H9 (cell line): Measurements from ENCODE around the gene GRK3. TPM values are rescaled to one million over a fixed set of nuclear protein-coding genes. Genes with fewer than 3 reads are reported as not detected.

Source experiments
- DNase-seq: peaks from one replicate; pipeline ENCODE4 v3.0.0-alpha.2; 2017
- H2AFZ ChIP-seq: one replicate; pipeline ENCODE4 v1.6.1; 2013; ENCODE audit warnings: mild to moderate bottlenecking, low read length, control low read depth, moderate library complexity
- H2AK5ac ChIP-seq: 2 replicates; pipeline ENCODE4 v1.6.1; 2013; ENCODE audit warnings: low read length, control low read depth, mixed read lengths; ENCODE audit not compliant: insufficient read length
- H2BK120ac ChIP-seq: one replicate; pipeline ENCODE4 v1.6.1; 2013; ENCODE audit warnings: low read depth, mild to moderate bottlenecking, low read length, control low read depth, inconsistent platforms; ENCODE audit not compliant: poor library complexity, severe bottlenecking
- H2BK12ac ChIP-seq: 2 replicates; pipeline ENCODE4 v1.6.1; 2013; ENCODE audit warnings: low read length, control low read depth, mixed read lengths, low read depth; ENCODE audit not compliant: insufficient read length
- H2BK15ac ChIP-seq: 2 replicates; pipeline ENCODE4 v1.6.1; 2013; ENCODE audit warnings: low read depth, low read length, control low read depth
- H2BK20ac ChIP-seq: one replicate; pipeline ENCODE4 v1.6.1; 2013; ENCODE audit warnings: low read depth, mild to moderate bottlenecking, low read length, control low read depth, inconsistent platforms; ENCODE audit not compliant: poor library complexity, severe bottlenecking
- H2BK5ac ChIP-seq: 2 replicates; pipeline ENCODE4 v1.6.1; 2013; ENCODE audit warnings: low read length, control low read depth, mixed read lengths; ENCODE audit not compliant: insufficient read length
- H3K14ac ChIP-seq: 2 replicates; pipeline ENCODE4 v1.6.1; 2013; ENCODE audit warnings: low read length, control low read depth; ENCODE audit not compliant: insufficient read depth
- H3K18ac ChIP-seq: 2 replicates; pipeline ENCODE4 v1.6.1; 2013; ENCODE audit warnings: low read depth, mild to moderate bottlenecking, mixed read lengths, low read length, control low read depth; ENCODE audit not compliant: insufficient read length
- H3K23ac ChIP-seq: 2 replicates; pipeline ENCODE4 v1.6.1; 2013; ENCODE audit warnings: low read length, control low read depth, mixed read lengths, low read depth; ENCODE audit not compliant: insufficient read length
- H3K23me2 ChIP-seq: 2 replicates; pipeline ENCODE4 v1.6.1; 2013; ENCODE audit warnings: low read depth, mild to moderate bottlenecking, mixed read lengths, low read length, control low read depth; ENCODE audit not compliant: insufficient read length, poor library complexity, severe bottlenecking
- H3K27ac ChIP-seq: 2 replicates; pipeline ENCODE4 v1.5.1; 2013; ENCODE audit warnings: low read length, control low read depth, mixed read lengths, low read depth; ENCODE audit not compliant: insufficient read length
- H3K27me3 ChIP-seq: 2 replicates; pipeline ENCODE4 v1.6.1; 2013; ENCODE audit warnings: low read length, control low read depth, inconsistent platforms; ENCODE audit not compliant: insufficient read depth
- H3K4ac ChIP-seq: 2 replicates; pipeline ENCODE4 v1.6.1; 2013; ENCODE audit warnings: low read depth, mild to moderate bottlenecking, control low read depth, inconsistent platforms, low read length, moderate library complexity
- H3K4me1 ChIP-seq: 2 replicates; pipeline ENCODE4 v1.6.1; 2013; ENCODE audit warnings: low read length, control low read depth, inconsistent platforms; ENCODE audit not compliant: insufficient read depth
- H3K4me2 ChIP-seq: 2 replicates; pipeline ENCODE4 v1.6.1; 2013; ENCODE audit warnings: low read length, control low read depth, mixed read lengths; ENCODE audit not compliant: insufficient read length, insufficient read depth
- H3K56ac ChIP-seq: 2 replicates; pipeline ENCODE4 v1.6.1; 2013; ENCODE audit warnings: low read depth, mild to moderate bottlenecking, mixed read lengths, low read length, control low read depth; ENCODE audit not compliant: insufficient read length
- H3K79me1 ChIP-seq: 2 replicates; pipeline ENCODE4 v1.6.1; 2013; ENCODE audit warnings: low read depth, mild to moderate bottlenecking, moderate library complexity, low read length, control low read depth, inconsistent platforms; ENCODE audit not compliant: insufficient read depth, poor library complexity, severe bottlenecking
- H3K79me2 ChIP-seq: 2 replicates; pipeline ENCODE4 v1.6.1; 2013; ENCODE audit warnings: low read length, control low read depth, inconsistent platforms; ENCODE audit not compliant: insufficient read depth
- H3K9ac ChIP-seq: 2 replicates; pipeline ENCODE4 v1.6.1; 2013; ENCODE audit warnings: low read length, control low read depth, mixed read lengths; ENCODE audit not compliant: insufficient read length; ENCODE audit errors: extremely low read depth
- H3K9me3 ChIP-seq: one replicate; pipeline ENCODE4 v1.6.1; 2013; ENCODE audit warnings: low read depth, low read length, inconsistent platforms; ENCODE audit not compliant: control insufficient read depth
- H3T11ph ChIP-seq: one replicate; pipeline ENCODE4 v1.6.1; 2013; ENCODE audit warnings: mild to moderate bottlenecking, low read length, control low read depth, inconsistent platforms
- H4K20me1 ChIP-seq: one replicate; pipeline ENCODE4 v1.6.1; 2013; ENCODE audit not compliant: control insufficient read depth, insufficient read length, insufficient read depth
- H4K5ac ChIP-seq: 2 replicates; pipeline ENCODE4 v1.6.1; 2013; ENCODE audit warnings: low read depth, mild to moderate bottlenecking, mixed read lengths, low read length, control low read depth; ENCODE audit not compliant: insufficient read length
- H4K8ac ChIP-seq: replicated peaks from 2 replicates; pipeline ENCODE4 v1.6.1; 2013; ENCODE audit warnings: low read length, control low read depth, mixed read lengths, low read depth; ENCODE audit not compliant: insufficient read length
- H4K91ac ChIP-seq: 2 replicates; pipeline ENCODE4 v1.6.1; 2013; ENCODE audit warnings: low read depth, mild to moderate bottlenecking, moderate library complexity, mixed read lengths, low read length, control low read depth; ENCODE audit not compliant: insufficient read length
- H3K27ac Mint-ChIP-seq, 3 experiments: 2 replicates in 2 of 3; 3 replicates in 1 of 3; pipeline ENCODE4 v1.8.0; 2020 to 2021; ENCODE audit warnings: mixed read lengths in 3 of 3, mild to moderate bottlenecking in 1 of 3, moderate library complexity in 1 of 3
- H3K27me3 Mint-ChIP-seq: 2 replicates; pipeline ENCODE4 v1.8.0; 2021; ENCODE audit warnings: low read depth, mild to moderate bottlenecking, moderate library complexity, mixed read lengths
- H3K36me3 Mint-ChIP-seq, 3 experiments: 2 replicates in 2 of 3; 3 replicates in 1 of 3; pipeline ENCODE4 v1.8.0; 2020 to 2021; ENCODE audit warnings: low read depth in 3 of 3, mixed read lengths in 3 of 3; ENCODE audit not compliant: insufficient read depth in 1 of 3
- H3K4me1 Mint-ChIP-seq, 2 experiments: 2 replicates each; pipeline ENCODE4 v1.8.0; 2020; ENCODE audit warnings: mixed read lengths in 2 of 2
- H3K4me3 Mint-ChIP-seq, 2 experiments: 2 replicates in 1 of 2; 3 replicates in 1 of 2; pipeline ENCODE4 v1.8.0; 2020 to 2021; ENCODE audit warnings: mild to moderate bottlenecking in 2 of 2, mixed read lengths in 2 of 2, moderate library complexity in 1 of 2
- H3K9me3 Mint-ChIP-seq, 2 experiments: 2 replicates in 1 of 2; 3 replicates in 1 of 2; pipeline ENCODE4 v1.8.0; 2020; ENCODE audit warnings: mild to moderate bottlenecking in 2 of 2, mixed read lengths in 2 of 2, moderate library complexity in 1 of 2
- WGBS: extraction: QIAGEN DNeasy Blood & Tissue Kit; methylation state at CpG from one replicate; pipeline ENCODE4 v1.1.7; 2013; ENCODE audit warnings: missing lambda C conversion rate, low lambda C conversion rate, mixed read lengths; ENCODE audit not compliant: insufficient read length; ENCODE audit errors: extremely low coverage; 5-methylcytosine and 5-hydroxymethylcytosine counted together
- total RNA-seq: library from RNA; stranded (reverse); gene quantifications from 2 replicates; pipeline ENCODE4 v1.2.1, GENCODE V29; 2021
- TF ChIP-seq, protein P1 (sequence below): fragments of 200-600 bp; sonication (generic); conservative IDR thresholded peaks from 3 replicates; pipeline ENCODE4 v1.8.0; 2021; ENCODE audit warnings: antibody characterized with exemption, mild to moderate bottlenecking

The GRK3 gene
- total RNA-seq, 1 experiment from 2014 or later = 23.9 TPM

DNA sequence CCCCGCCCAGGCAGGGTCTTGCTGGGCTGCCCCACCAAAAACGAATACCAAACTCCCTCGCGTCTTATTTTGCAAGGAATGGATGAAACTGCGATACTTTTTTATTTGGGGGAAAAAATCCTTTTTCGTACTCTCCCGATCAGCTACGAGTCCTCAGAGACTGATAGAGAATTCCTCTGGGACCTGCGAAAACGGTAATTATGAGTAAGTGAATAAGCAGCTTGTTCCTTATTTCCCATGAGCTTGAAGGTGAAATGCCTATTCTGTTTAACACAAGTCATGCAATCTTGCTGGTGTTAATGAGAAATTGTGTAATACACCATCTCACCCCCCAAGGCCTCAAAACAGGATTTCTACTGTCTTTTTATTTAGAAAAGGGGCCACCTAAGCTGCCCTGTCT lies 5.5 kb downstream of the GRK3 start:
- no peaks in the 10 kb centered on the region; a peak in 2 of 5 replicates for H3K9me3 Mint-ChIP-seq
- Histone ChIP-seq H2BK20ac (no peak overlapping the region), H3K56ac (no peak overlapping the region), H4K8ac (no peak overlapping the region), H3K79me1 (peaks cover 7% of the 10 kb centered on the region), H3K14ac (no peak overlapping the region), H3K9me3 (no peaks in the 10 kb centered on the region), H3T11ph (no peak overlapping the region), H3K18ac (no peak overlapping the region), H2BK12ac (no peak overlapping the region), H3K23ac (no peak overlapping the region), H4K5ac (no peak overlapping the region), H4K91ac (no peak overlapping the region), H2BK15ac (no peak overlapping the region), H4K20me1 (no peaks in the 10 kb centered on the region), H2AFZ (no peak overlapping the region), H2BK120ac (no peak overlapping the region), H3K79me2 (peaks cover 2% of the 10 kb centered on the region; the same call in 1 of the 2 replicates), H2AK5ac (no peak overlapping the region), H2BK5ac (no peak overlapping the region), H3K4me2 (no peak overlapping the region), H3K4me1 (no peaks in the 10 kb centered on the region; the same call in 1 of the 2 replicates), H3K4ac (no peak overlapping the region), H3K23me2 (peaks cover 4% of the 10 kb centered on the region), H3K27ac (no peak overlapping the region), H3K27me3 (no peaks in the 10 kb centered on the region), H3K9ac (no peak overlapping the region)
- H3K4me1 Mint-ChIP-seq = peaks cover 46% of the 10 kb centered on the region in 2 experiments
- no CpG with 5 or more reads among the region's 10 CpGs for WGBS
- TF ChIP-seq, protein P1, sequence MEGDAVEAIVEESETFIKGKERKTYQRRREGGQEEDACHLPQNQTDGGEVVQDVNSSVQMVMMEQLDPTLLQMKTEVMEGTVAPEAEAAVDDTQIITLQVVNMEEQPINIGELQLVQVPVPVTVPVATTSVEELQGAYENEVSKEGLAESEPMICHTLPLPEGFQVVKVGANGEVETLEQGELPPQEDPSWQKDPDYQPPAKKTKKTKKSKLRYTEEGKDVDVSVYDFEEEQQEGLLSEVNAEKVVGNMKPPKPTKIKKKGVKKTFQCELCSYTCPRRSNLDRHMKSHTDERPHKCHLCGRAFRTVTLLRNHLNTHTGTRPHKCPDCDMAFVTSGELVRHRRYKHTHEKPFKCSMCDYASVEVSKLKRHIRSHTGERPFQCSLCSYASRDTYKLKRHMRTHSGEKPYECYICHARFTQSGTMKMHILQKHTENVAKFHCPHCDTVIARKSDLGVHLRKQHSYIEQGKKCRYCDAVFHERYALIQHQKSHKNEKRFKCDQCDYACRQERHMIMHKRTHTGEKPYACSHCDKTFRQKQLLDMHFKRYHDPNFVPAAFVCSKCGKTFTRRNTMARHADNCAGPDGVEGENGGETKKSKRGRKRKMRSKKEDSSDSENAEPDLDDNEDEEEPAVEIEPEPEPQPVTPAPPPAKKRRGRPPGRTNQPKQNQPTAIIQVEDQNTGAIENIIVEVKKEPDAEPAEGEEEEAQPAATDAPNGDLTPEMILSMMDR = no peak
- H3K27me3 Mint-ChIP-seq = no peaks in the 10 kb centered on the region
- no peak for DNase-seq
- H3K4me3 Mint-ChIP-seq = no peak overlapping the region
- no peaks in the 10 kb centered on the region; a peak in 2 of 7 replicates for H3K36me3 Mint-ChIP-seq
- peak overlapping the region in 2 of 3 experiments; percentile 36 to 44; a peak in 1 of 7 replicates for H3K27ac Mint-ChIP-seq
